H1 (cell line): Measurements from ENCODE around the gene RANBP9. TPM values are rescaled to one million over a fixed set of nuclear protein-coding genes. Genes with fewer than 3 reads are reported as not detected.

Experiments
- CHD7 ChIP-seq: fragments of 300-600 bp; sonication (generic); IDR thresholded peaks from 2 replicates; pipeline ENCODE4 v1.7.1; 2012; ENCODE audit warnings: low read length, moderate library complexity, mild to moderate bottlenecking, inconsistent platforms; ENCODE audit not compliant: insufficient replicate concordance
- KDM5A ChIP-seq: fragments of 200-600 bp; IDR thresholded peaks from 2 replicates; pipeline ENCODE4 v1.7.1; 2012; ENCODE audit warnings: mild to moderate bottlenecking, low read length, inconsistent platforms, mixed read lengths
- polyA plus RNA-seq, 7 experiments: library from polyadenylated mRNA; depleted of rRNA in 3 of 7; stranded (reverse) in 5 of 7; unstranded in 2 of 7; fragments of >200 nt in 5 of 7; fragments of 200-250 nt in 2 of 7; gene quantifications; 1 replicate in 5 of 7; 2 replicates in 1 of 7; 4 replicates in 1 of 7; pipeline versions ENCODE4 v1.2.1 to v1.2.3, GENCODE V29; 2011 to 2013; ENCODE audit warnings: missing spikeins in 2 of 7, mixed read lengths in 2 of 7
- total RNA-seq: library from RNA; stranded (reverse); fragmentation: NEBNext Ultra II Directional; extraction: Animal tissue kit (Norgen Biotek cat#: 25700); gene quantifications from 2 replicates; pipeline ENCODE4 v1.2.1, GENCODE V29; 2021

RANBP9 gene
- total and polyA plus RNA-seq, 2 of the 8 experiments (the other 6 are each of a cell fraction or from before 2014, with no cell fraction given) = 13.0 to 36.7 TPM

DNA sequence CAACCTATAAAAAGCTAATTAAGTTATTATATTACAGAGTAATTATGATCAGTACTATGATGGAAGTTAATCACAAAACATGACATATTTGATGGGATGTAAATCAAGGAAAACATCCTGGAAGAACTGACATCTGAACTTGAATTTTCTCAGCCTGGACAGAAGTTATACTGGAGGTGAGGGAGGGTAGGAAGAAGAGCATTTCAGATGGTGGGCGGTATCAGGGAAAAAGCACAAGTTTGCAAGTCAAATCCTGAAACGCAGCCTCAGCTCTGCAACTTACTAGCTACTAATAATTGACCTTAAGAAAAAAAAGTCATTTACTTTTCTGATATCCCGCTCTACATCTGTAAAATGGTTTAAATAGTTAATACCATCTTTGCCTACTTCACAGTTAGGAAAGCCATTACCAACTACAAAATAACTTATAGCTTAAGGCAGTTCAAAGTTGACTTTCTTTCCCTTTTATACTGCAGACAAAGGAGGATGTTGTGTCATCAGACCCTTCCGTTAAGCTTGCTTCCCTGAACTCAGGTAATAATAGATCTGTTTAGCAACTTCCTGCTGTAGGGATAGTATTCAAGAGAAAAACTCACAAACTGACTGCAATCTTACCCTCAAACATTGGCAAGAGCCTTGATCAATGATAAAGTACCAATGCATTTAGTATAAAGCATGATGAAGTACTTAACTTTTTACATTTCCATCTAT lies 75.5 kb downstream of the RANBP9 start (continued):
- TF ChIP-seq CHD7 (peak; percentile 42), KDM5A (no peak)
